NT2/D1 (cell line): Measurements from ENCODE around the gene CD320.

Experiments used
- DNase-seq: peaks from one replicate; pipeline ENCODE4 v3.0.0-alpha.2; 2011; ENCODE audit warnings: low read depth, low spot score
- H3K27me3 ChIP-seq: 2 replicates; pipeline ENCODE4 v1.6.0; 2011; ENCODE audit warnings: mild to moderate bottlenecking; ENCODE audit not compliant: insufficient read length, insufficient read depth
- H3K36me3 ChIP-seq: 2 replicates; pipeline ENCODE4 v1.6.1; 2011; ENCODE audit warnings: mild to moderate bottlenecking, low read length, mixed read lengths; ENCODE audit not compliant: insufficient read depth, insufficient read length
- H3K4me1 ChIP-seq: 2 replicates; pipeline ENCODE4 v1.5.1; 2011; ENCODE audit not compliant: insufficient read depth, insufficient read length
- H3K4me3 ChIP-seq: 2 replicates; pipeline ENCODE4 v1.5.1; 2011; ENCODE audit warnings: low read depth; ENCODE audit not compliant: insufficient read length
- H3K9ac ChIP-seq: 2 replicates; pipeline ENCODE4 v1.6.0; 2011; ENCODE audit warnings: low read depth; ENCODE audit not compliant: insufficient read length
- H3K9me3 ChIP-seq: 2 replicates; pipeline ENCODE4 v1.5.1; 2011; ENCODE audit warnings: mild to moderate bottlenecking, low read length; ENCODE audit not compliant: insufficient read depth
- SUZ12 ChIP-seq: IDR thresholded peaks from 2 replicates; pipeline ENCODE4 v1.6.1; 2011; ENCODE audit not compliant: insufficient read length, insufficient read depth; ENCODE audit errors: extremely low read depth
- YY1 ChIP-seq: IDR thresholded peaks from 2 replicates; pipeline ENCODE4 v1.6.1; 2011; ENCODE audit not compliant: insufficient read length, insufficient read depth
- ZNF274 ChIP-seq: IDR thresholded peaks from 2 replicates; pipeline ENCODE4 v1.6.1; 2011; ENCODE audit warnings: mild to moderate bottlenecking, low read depth, low read length

CD320 gene

GRCh38 chr19:8310342-8311055, 2.3 kb upstream of the CD320 start:
- TF ChIP-seq YY1: no peak
- no peak for TF ChIP-seq ZNF274
- no peak for TF ChIP-seq SUZ12
- no peak overlapping the region for H3K9ac ChIP-seq
- H3K4me1 ChIP-seq: peaks cover 20% of the 10 kb centered on the region
- H3K27me3 ChIP-seq: no peaks in the 10 kb centered on the region
- H3K36me3 ChIP-seq: peaks cover 69% of the 10 kb centered on the region
- H3K9me3 ChIP-seq: no peaks in the 10 kb centered on the region
- DNase-seq: no peak
- H3K4me3 ChIP-seq: no peak overlapping the region

GRCh38 chr19:8308891-8309291, 733 bp upstream of the CD320 start:
- peaks cover 54% of the 10 kb centered on the region for H3K36me3 ChIP-seq
- H3K4me1 ChIP-seq: peaks cover 23% of the 10 kb centered on the region
- no peaks in the 10 kb centered on the region for H3K27me3 ChIP-seq
- no peak for DNase-seq
- no peak overlapping the region for H3K9ac ChIP-seq
- H3K4me3 ChIP-seq: peak overlapping the region; percentile 3
- H3K9me3 ChIP-seq: no peaks in the 10 kb centered on the region
- TF ChIP-seq ZNF274: no peak
- no peak for TF ChIP-seq SUZ12
- no peak for TF ChIP-seq YY1

GRCh38 chr19:8307400-8307964, 676 bp downstream of the CD320 start:
- peak overlapping the region; percentile 98 for H3K4me3 ChIP-seq
- no peak for DNase-seq
- H3K4me1 ChIP-seq: peaks cover 27% of the 10 kb centered on the region
- H3K36me3 ChIP-seq: peaks cover 56% of the 10 kb centered on the region
- no peaks in the 10 kb centered on the region for H3K27me3 ChIP-seq
- H3K9me3 ChIP-seq: no peaks in the 10 kb centered on the region
- peak overlapping the region; percentile 93 for H3K9ac ChIP-seq
- TF ChIP-seq ZNF274 (no peak), YY1 (no peak), SUZ12 (no peak)

GRCh38 chr19:8306235-8307054, 1.7 kb downstream of the CD320 start:
- peaks cover 55% of the 10 kb centered on the region for H3K36me3 ChIP-seq
- peak overlapping the region; percentile 50 for H3K9ac ChIP-seq
- H3K4me1 ChIP-seq: peaks cover 20% of the 10 kb centered on the region
- H3K9me3 ChIP-seq: no peaks in the 10 kb centered on the region
- peak overlapping the region; percentile 98 for H3K4me3 ChIP-seq
- no peaks in the 10 kb centered on the region for H3K27me3 ChIP-seq
- no peak for DNase-seq
- no peak for TF ChIP-seq SUZ12
- TF ChIP-seq YY1: no peak
- TF ChIP-seq ZNF274: no peak

GRCh38 chr19:8305798-8306197, 2.4 kb downstream of the CD320 start:
- no peaks in the 10 kb centered on the region for H3K27me3 ChIP-seq
- peaks cover 20% of the 10 kb centered on the region for H3K4me1 ChIP-seq
- H3K4me3 ChIP-seq: no peak overlapping the region
- H3K9ac ChIP-seq: peak overlapping the region; percentile 38
- H3K9me3 ChIP-seq: no peaks in the 10 kb centered on the region
- no peak for DNase-seq
- TF ChIP-seq SUZ12: no peak
- no peak for TF ChIP-seq YY1
- no peak for TF ChIP-seq ZNF274
- H3K36me3 ChIP-seq: peaks cover 49% of the 10 kb centered on the region

- Histone ChIP-seq H3K27me3 (no peaks in the 10 kb centered on the region), H3K4me3 (no peak overlapping the region), H3K36me3 (peaks cover 42% of the 10 kb centered on the region), H3K9me3 (no peaks in the 10 kb centered on the region), H3K9ac (no peak overlapping the region), H3K4me1 (peaks cover 20% of the 10 kb centered on the region)
- no peak for DNase-seq
- no peak for TF ChIP-seq ZNF274
- TF ChIP-seq SUZ12: no peak
Measured at GRCh38 chr19:8304841-8305621, 3.1 kb downstream of the CD320 start.

- Histone ChIP-seq H3K9ac (no peak overlapping the region), H3K9me3 (no peaks in the 10 kb centered on the region), H3K27me3 (no peaks in the 10 kb centered on the region), H3K4me1 (peaks cover 20% of the 10 kb centered on the region), H3K4me3 (no peak overlapping the region), H3K36me3 (peaks cover 34% of the 10 kb centered on the region)
- DNase-seq: no peak
- TF ChIP-seq YY1 (no peak), SUZ12 (no peak), ZNF274 (no peak)
Measured at GRCh38 chr19:8302734-8303133, 5.4 kb downstream of the CD320 start.
